Vagina (tissue), 2 donors: ENCODE data around the gene LBH. TPM values are rescaled to one million over a fixed set of nuclear protein-coding genes. Genes with fewer than 3 reads are reported as not detected.

ENCODE experiments used
- DNase-seq, 2 donors: peaks; one replicate each; pipeline ENCODE4 v3.0.0-alpha.2; 2017; ENCODE audit errors: extremely low spot score in 2 of 2
- H3K27ac ChIP-seq: fragments of 200-600 bp; sonication (generic); one replicate; pipeline ENCODE4 v1.5.1; 2019
- H3K27me3 ChIP-seq: fragments of 200-600 bp; sonication (generic); one replicate; pipeline ENCODE4 v1.5.1; 2019
- H3K36me3 ChIP-seq, 2 donors: fragments of 200-600 bp; sonication (generic); one replicate each; pipeline ENCODE4 v1.5.1; 2017 to 2019
- H3K4me1 ChIP-seq: fragments of 200-600 bp; sonication (generic); one replicate; pipeline ENCODE4 v1.5.1; 2019
- H3K4me3 ChIP-seq, 2 donors: fragments of 200-600 bp; sonication (generic); 1 replicate in 1 of 2; 2 replicates in 1 of 2; pipeline ENCODE4 v1.5.1; 2016 to 2019
- H3K9me3 ChIP-seq: fragments of 200-600 bp; sonication (generic); one replicate; pipeline ENCODE4 v1.5.1; 2019
- POLR2A ChIP-seq, 2 donors: fragments of 450-650 bp; IDR thresholded peaks; one replicate each; pipeline ENCODE4 v1.6.1; 2017; ENCODE audit warnings: antibody characterized with exemption in 2 of 2, mild to moderate bottlenecking in 2 of 2, moderate library complexity in 2 of 2
- POLR2AphosphoS5 ChIP-seq, 2 donors: sonication (generic); formaldehyde crosslinking; IDR thresholded peaks; one replicate each; pipeline ENCODE4 v1.9.0; 2017; ENCODE audit warnings: antibody characterized with exemption in 2 of 2, mild to moderate bottlenecking in 2 of 2, low read depth in 1 of 2; ENCODE audit not compliant: insufficient read depth in 1 of 2
- intact Hi-C: fragments of 100-400 bp; cut with DNase I; formaldehyde crosslinking; loops from one replicate; pipeline ENCODE4 v1.15.1; 2023
- total RNA-seq: library from RNA; depleted of rRNA; stranded (reverse); fragments of >200 nt; gene quantifications from one replicate; pipeline ENCODE4 v1.2.3, GENCODE V29; 2016
- TF ChIP-seq, protein P1 (sequence below), 3 experiments: fragments of 450-650 bp in 2 of 3; fragments of 200-600 bp in 1 of 3; sonication (generic) in 1 of 3; IDR thresholded peaks; one replicate each; pipeline ENCODE4 v1.5.1; 2017 to 2019; ENCODE audit warnings: antibody characterized with exemption in 3 of 3, mild to moderate bottlenecking in 2 of 3, moderate library complexity in 2 of 3

Gene LBH
- total RNA-seq, 1 donor from 2014 or later: 28.0 TPM

DNA sequence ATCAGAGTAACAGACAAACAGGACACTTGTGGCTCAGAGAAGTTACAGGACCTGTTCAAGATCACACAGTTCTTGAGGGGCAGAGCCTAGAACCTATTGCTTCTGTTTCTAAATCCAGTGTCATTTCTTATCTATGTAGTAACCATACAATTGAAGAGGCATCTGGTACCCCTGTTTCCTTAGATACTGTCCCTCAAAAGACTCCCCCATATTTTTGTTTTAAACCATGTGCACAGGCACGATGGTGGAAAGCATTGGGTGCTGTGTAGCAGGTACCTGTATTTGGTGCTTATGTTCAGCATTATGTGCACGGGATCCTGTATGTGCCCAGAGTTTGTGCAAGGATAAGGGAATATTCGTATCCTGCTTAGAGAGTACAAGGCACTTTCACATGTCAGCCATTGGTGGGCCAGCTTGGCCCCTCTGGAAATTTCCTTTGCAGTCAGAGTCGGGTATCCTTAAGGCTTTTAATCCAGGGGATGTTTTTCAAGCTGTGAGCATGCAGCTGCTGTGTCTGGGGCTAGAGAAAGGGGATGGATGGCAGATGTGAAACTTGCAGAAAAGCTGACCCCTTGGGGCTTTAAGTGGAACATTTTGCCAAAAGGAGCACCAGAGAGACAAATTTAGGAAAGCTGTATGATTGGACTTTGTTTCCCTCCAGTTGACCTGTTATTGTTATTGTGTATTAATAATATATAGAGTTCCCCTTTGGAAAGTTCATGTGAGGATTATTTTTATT, 2.1 kb downstream of the LBH start:
- H3K27me3 ChIP-seq: no peaks in the 10 kb centered on the region

GRCh38 chr2:30234180-30234971, 3.0 kb downstream of the LBH start:
- intact Hi-C loops: loop anchor here (10.0 kb wide), 1 partner anchor 210 kb away; the partner anchor contains the start of gene LCLAT1
- H3K4me1 ChIP-seq: peaks cover 72% of the 10 kb centered on the region
- H3K9me3 ChIP-seq: no peaks in the 10 kb centered on the region
- no peak for DNase-seq
- peak overlapping the region; percentile 58 to 93 for H3K4me3 ChIP-seq
- peaks cover 0 to 4% of the 10 kb centered on the region in 2 donors for H3K36me3 ChIP-seq
- no peaks in the 10 kb centered on the region for H3K27me3 ChIP-seq
- peak overlapping the region; percentile 79 for H3K27ac ChIP-seq
- no peak for TF ChIP-seq POLR2A (IDR thresholded peaks at IDR 0.05)
- no peak for TF ChIP-seq POLR2AphosphoS5 (IDR thresholded peaks at IDR 0.05; ENCODE audit: insufficient read depth in 1 of 2, low read depth in 1 of 2)
- TF ChIP-seq, protein P1, sequence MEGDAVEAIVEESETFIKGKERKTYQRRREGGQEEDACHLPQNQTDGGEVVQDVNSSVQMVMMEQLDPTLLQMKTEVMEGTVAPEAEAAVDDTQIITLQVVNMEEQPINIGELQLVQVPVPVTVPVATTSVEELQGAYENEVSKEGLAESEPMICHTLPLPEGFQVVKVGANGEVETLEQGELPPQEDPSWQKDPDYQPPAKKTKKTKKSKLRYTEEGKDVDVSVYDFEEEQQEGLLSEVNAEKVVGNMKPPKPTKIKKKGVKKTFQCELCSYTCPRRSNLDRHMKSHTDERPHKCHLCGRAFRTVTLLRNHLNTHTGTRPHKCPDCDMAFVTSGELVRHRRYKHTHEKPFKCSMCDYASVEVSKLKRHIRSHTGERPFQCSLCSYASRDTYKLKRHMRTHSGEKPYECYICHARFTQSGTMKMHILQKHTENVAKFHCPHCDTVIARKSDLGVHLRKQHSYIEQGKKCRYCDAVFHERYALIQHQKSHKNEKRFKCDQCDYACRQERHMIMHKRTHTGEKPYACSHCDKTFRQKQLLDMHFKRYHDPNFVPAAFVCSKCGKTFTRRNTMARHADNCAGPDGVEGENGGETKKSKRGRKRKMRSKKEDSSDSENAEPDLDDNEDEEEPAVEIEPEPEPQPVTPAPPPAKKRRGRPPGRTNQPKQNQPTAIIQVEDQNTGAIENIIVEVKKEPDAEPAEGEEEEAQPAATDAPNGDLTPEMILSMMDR (IDR thresholded peaks at IDR 0.05): no peak

More for the DNA sequence above, 2.1 kb downstream of the LBH start:
- Histone ChIP-seq H3K36me3 (no peaks in the 10 kb centered on the region), H3K27ac (peak overlapping the region; percentile 79), H3K4me3 (peak overlapping the region; percentile 58 to 93), H3K4me1 (peaks cover 66% of the 10 kb centered on the region), H3K9me3 (no peaks in the 10 kb centered on the region)
- no peak for DNase-seq
- TF ChIP-seq, protein P1 (IDR thresholded peaks at IDR 0.05): no peak
- TF ChIP-seq POLR2AphosphoS5 (IDR thresholded peaks at IDR 0.05; ENCODE audit: insufficient read depth in 1 of 2, low read depth in 1 of 2): no peak
- TF ChIP-seq POLR2A (IDR thresholded peaks at IDR 0.05): no peak
- intact Hi-C loops: loop anchor here (10.0 kb wide), 1 partner anchor 211 kb away; the partner anchor contains the start of gene LCLAT1

DNA sequence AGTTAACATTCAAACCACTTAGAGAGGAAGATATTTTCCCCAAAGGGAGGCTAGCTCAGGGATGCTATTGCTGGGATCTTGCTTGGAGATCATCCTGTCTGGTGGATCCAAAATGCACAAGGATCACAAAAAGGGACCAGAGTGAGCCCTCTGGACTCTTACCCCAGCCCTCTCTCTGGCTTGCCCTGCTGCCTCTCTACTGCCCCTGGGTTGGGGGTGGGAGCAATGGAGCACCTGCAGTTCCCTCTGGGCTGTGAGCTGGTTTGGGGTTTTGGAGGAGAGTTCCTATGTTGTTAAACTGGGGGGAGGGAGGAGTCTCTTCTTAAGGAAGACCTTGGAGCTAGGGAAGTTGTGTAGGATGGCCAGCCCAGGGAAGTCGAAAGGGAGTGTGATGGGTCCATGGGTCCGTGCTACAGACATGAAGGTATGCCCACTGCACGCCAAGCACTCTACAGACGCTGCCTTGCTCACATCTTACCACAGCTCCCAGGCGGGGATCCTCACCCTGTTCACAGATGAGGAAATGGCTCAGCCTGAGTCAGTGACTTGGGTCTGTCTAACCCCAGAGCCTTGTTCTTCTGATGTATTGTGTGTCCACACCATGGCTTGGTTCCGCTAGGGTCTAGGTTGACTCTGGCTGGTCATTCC, 3.8 kb downstream of the LBH start:
- Histone ChIP-seq H3K27me3 (no peaks in the 10 kb centered on the region), H3K4me3 (peak overlapping the region in 1 of 2 donors; percentile 0), H3K27ac (peak overlapping the region; percentile 79), H3K9me3 (no peaks in the 10 kb centered on the region), H3K4me1 (peaks cover 80% of the 10 kb centered on the region), H3K36me3 (peaks cover 0 to 4% of the 10 kb centered on the region in 2 donors)
- intact Hi-C loops: loop anchor here (10.0 kb wide), 1 partner anchor 210 kb away; the partner anchor contains the start of gene LCLAT1
- TF ChIP-seq POLR2A (IDR thresholded peaks at IDR 0.05): no peak
- no peak for TF ChIP-seq POLR2AphosphoS5 (IDR thresholded peaks at IDR 0.05; ENCODE audit: insufficient read depth in 1 of 2, low read depth in 1 of 2)
- TF ChIP-seq, protein P1 (IDR thresholded peaks at IDR 0.05): no peak
- no peak for DNase-seq

GRCh38 chr2:30235859-30236535, 4.7 kb downstream of the LBH start:
- intact Hi-C loops: loop anchor here (10.0 kb wide), 1 partner anchor 209 kb away; the partner anchor contains the start of gene LCLAT1
- peaks cover 0 to 4% of the 10 kb centered on the region in 2 donors for H3K36me3 ChIP-seq
- H3K27ac ChIP-seq: peak overlapping the region; percentile 79
- DNase-seq: no peak
- H3K27me3 ChIP-seq: no peaks in the 10 kb centered on the region
- H3K9me3 ChIP-seq: no peaks in the 10 kb centered on the region
- H3K4me3 ChIP-seq: no peak overlapping the region
- H3K4me1 ChIP-seq: peaks cover 85% of the 10 kb centered on the region
- no peak for TF ChIP-seq POLR2A (IDR thresholded peaks at IDR 0.05)
- TF ChIP-seq POLR2AphosphoS5 (IDR thresholded peaks at IDR 0.05; ENCODE audit: insufficient read depth in 1 of 2, low read depth in 1 of 2): no peak
- TF ChIP-seq, protein P1 (IDR thresholded peaks at IDR 0.05): no peak
